HEK293 (cell line): ENCODE measurements around the gene UBE3A.

Source experiments
- CTCF ChIA-PET: fragments of 350-600 bp; formaldehyde crosslinking; extraction: SDS; loops from one replicate; lab custom pipeline; 2021; ENCODE audit warnings: antibody characterized with exemption; lab: Yijun Ruan, JAX
- POLR2A ChIA-PET: fragments of 300-600 bp; formaldehyde crosslinking; extraction: SDS; loops from one replicate; lab custom pipeline; 2020; ENCODE audit warnings: antibody characterized with exemption, inconsistent platforms; lab: Yijun Ruan, JAX
- H3K27ac ChIP-seq: fragments of 200-500 bp; sonication (Bioruptor generic); 2 replicates; pipeline ENCODE4 v1.5.1; 2014; ENCODE audit warnings: low read depth, low read length, control low read depth, inconsistent platforms; ENCODE audit errors: extremely low read depth
- H3K36me3 ChIP-seq, 2 experiments: fragments of 200-500 bp in 1 of 2; sonication (Bioruptor generic) in 1 of 2; 1 replicate in 1 of 2; 2 replicates in 1 of 2; pipeline ENCODE4 v1.5.1; 2014 to 2017; ENCODE audit warnings: inconsistent platforms in 2 of 2, low read length in 2 of 2; ENCODE audit not compliant: control insufficient read depth in 2 of 2, insufficient read depth in 1 of 2
- H3K4me1 ChIP-seq: fragments of 200-500 bp; sonication (Bioruptor generic); 2 replicates; pipeline ENCODE4 v1.5.1; 2014; ENCODE audit warnings: mild to moderate bottlenecking, low read length, inconsistent platforms; ENCODE audit not compliant: control insufficient read depth, insufficient read depth
- H3K4me3 ChIP-seq: 2 replicates; pipeline ENCODE4 v1.5.1; 2011; ENCODE audit warnings: low read depth, mild to moderate bottlenecking, control low read depth, low read length, moderate library complexity
- H3K9me3 ChIP-seq: fragments of 200-500 bp; sonication (Bioruptor generic); 2 replicates; pipeline ENCODE4 v1.5.1; 2014; ENCODE audit warnings: low read depth, low read length, inconsistent platforms; ENCODE audit not compliant: control insufficient read depth, insufficient read depth
- BCL11A ChIP-seq: fragments of 450-650 bp; formaldehyde crosslinking; IDR thresholded peaks from 2 replicates; pipeline ENCODE4 v1.5.1; 2016; ENCODE audit warnings: low read depth, missing biosample characterization, missing genetic modification characterization
- EGR2 ChIP-seq: fragments of 450-650 bp; formaldehyde crosslinking; IDR thresholded peaks from 2 replicates; pipeline ENCODE4 v1.5.1; 2016; ENCODE audit warnings: low read depth, missing biosample characterization, missing genetic modification characterization
- GLI4 ChIP-seq: fragments of 450-650 bp; formaldehyde crosslinking; IDR thresholded peaks from 2 replicates; pipeline ENCODE4 v1.5.1; 2016; ENCODE audit warnings: missing biosample characterization, missing genetic modification characterization
- GLIS2 ChIP-seq: fragments of 450-650 bp; formaldehyde crosslinking; IDR thresholded peaks from 2 replicates; pipeline ENCODE4 v1.5.1; 2016; ENCODE audit warnings: missing biosample characterization, missing genetic modification characterization
- IKZF3 ChIP-seq: fragments of 450-650 bp; IDR thresholded peaks from 2 replicates; pipeline ENCODE4 v1.5.0; 2018; ENCODE audit warnings: missing biosample characterization, mild to moderate bottlenecking, missing genetic modification characterization, moderate library complexity
- MYNN ChIP-seq: fragments of 450-650 bp; formaldehyde crosslinking; IDR thresholded peaks from 2 replicates; pipeline ENCODE4 v1.5.1; 2016; ENCODE audit warnings: missing biosample characterization, missing genetic modification characterization, borderline replicate concordance
- OSR2 ChIP-seq: fragments of 450-650 bp; formaldehyde crosslinking; IDR thresholded peaks from 2 replicates; pipeline ENCODE4 v1.5.1; 2016; ENCODE audit warnings: missing biosample characterization, missing genetic modification characterization
- PRDM10 ChIP-seq: fragments of 450-650 bp; formaldehyde crosslinking; IDR thresholded peaks from 2 replicates; pipeline ENCODE4 v1.5.1; 2016; ENCODE audit warnings: missing biosample characterization, missing genetic modification characterization
- SALL2 ChIP-seq: fragments of 450-650 bp; formaldehyde crosslinking; IDR thresholded peaks from 2 replicates; pipeline ENCODE4 v1.5.0; 2017; ENCODE audit warnings: missing biosample characterization, mild to moderate bottlenecking, missing genetic modification characterization, borderline replicate concordance
- SP2 ChIP-seq: fragments of 450-650 bp; formaldehyde crosslinking; IDR thresholded peaks from 2 replicates; pipeline ENCODE4 v1.5.1; 2016; ENCODE audit warnings: missing biosample characterization, missing genetic modification characterization
- SP3 ChIP-seq: fragments of 450-650 bp; formaldehyde crosslinking; IDR thresholded peaks from 2 replicates; pipeline ENCODE4 v1.5.1; 2016; ENCODE audit warnings: missing biosample characterization, missing genetic modification characterization
- TRIM28 ChIP-seq: IDR thresholded peaks from 2 replicates; pipeline ENCODE4 v1.6.1; 2011; ENCODE audit warnings: low read length, control low read depth, borderline replicate concordance
- YY1 ChIP-seq: fragments of 450-650 bp; formaldehyde crosslinking; IDR thresholded peaks from 2 replicates; pipeline ENCODE4 v1.5.1; 2018; ENCODE audit warnings: missing biosample characterization, missing genetic modification characterization
- ZBTB26 ChIP-seq: fragments of 450-650 bp; formaldehyde crosslinking; optimal IDR thresholded peaks from 2 replicates; pipeline ENCODE3; 2016; ENCODE audit warnings: missing biosample characterization, mild to moderate bottlenecking, missing genetic modification characterization
- ZBTB48 ChIP-seq: fragments of 450-650 bp; formaldehyde crosslinking; IDR thresholded peaks from 2 replicates; pipeline ENCODE4 v1.5.1; 2016; ENCODE audit warnings: missing biosample characterization, missing genetic modification characterization
- ZFHX2 ChIP-seq: fragments of 450-650 bp; formaldehyde crosslinking; conservative IDR thresholded peaks from 2 replicates; pipeline ENCODE4 v1.5.1; 2016; ENCODE audit warnings: missing biosample characterization, missing genetic modification characterization
- ZFP37 ChIP-seq: fragments of 450-650 bp; formaldehyde crosslinking; IDR thresholded peaks from 2 replicates; pipeline ENCODE4 v1.5.1; 2016; ENCODE audit warnings: missing biosample characterization, missing genetic modification characterization
- ZNF169 ChIP-seq: fragments of 450-650 bp; formaldehyde crosslinking; IDR thresholded peaks from 2 replicates; pipeline ENCODE4 v1.5.1; 2016; ENCODE audit warnings: missing biosample characterization, missing genetic modification characterization
- ZNF18 ChIP-seq: fragments of 450-650 bp; formaldehyde crosslinking; IDR thresholded peaks from 2 replicates; pipeline ENCODE4 v1.5.1; 2016; ENCODE audit warnings: missing biosample characterization, missing genetic modification characterization
- ZNF2 ChIP-seq: fragments of 450-650 bp; formaldehyde crosslinking; IDR thresholded peaks from 2 replicates; pipeline ENCODE4 v1.5.1; 2016; ENCODE audit warnings: missing biosample characterization, missing genetic modification characterization
- ZNF211 ChIP-seq: fragments of 450-650 bp; formaldehyde crosslinking; IDR thresholded peaks from 2 replicates; pipeline ENCODE4 v1.5.1; 2016; ENCODE audit warnings: low read depth, missing biosample characterization, missing genetic modification characterization
- ZNF239 ChIP-seq: fragments of 450-650 bp; formaldehyde crosslinking; IDR thresholded peaks from 2 replicates; pipeline ENCODE4 v1.5.1; 2016; ENCODE audit warnings: missing biosample characterization, missing genetic modification characterization
- ZNF26 ChIP-seq: fragments of 450-650 bp; formaldehyde crosslinking; IDR thresholded peaks from 2 replicates; pipeline ENCODE4 v1.5.1; 2016; ENCODE audit warnings: missing biosample characterization, missing genetic modification characterization
- ZNF335 ChIP-seq: fragments of 450-650 bp; formaldehyde crosslinking; conservative IDR thresholded peaks from 2 replicates; pipeline ENCODE4 v1.5.1; 2016; ENCODE audit warnings: missing biosample characterization, missing genetic modification characterization
- ZNF354C ChIP-seq: fragments of 450-650 bp; formaldehyde crosslinking; IDR thresholded peaks from 2 replicates; pipeline ENCODE4 v1.5.1; 2016; ENCODE audit warnings: missing biosample characterization, missing genetic modification characterization, low read depth, borderline replicate concordance
- ZNF473 ChIP-seq: fragments of 450-650 bp; formaldehyde crosslinking; IDR thresholded peaks from 2 replicates; pipeline ENCODE4 v1.5.1; 2017; ENCODE audit warnings: missing biosample characterization, missing genetic modification characterization
- ZNF561 ChIP-seq: fragments of 450-650 bp; IDR thresholded peaks from 2 replicates; pipeline ENCODE4 v1.5.1; 2018; ENCODE audit warnings: missing biosample characterization, missing genetic modification characterization, borderline replicate concordance
- ZNF621 ChIP-seq: fragments of 450-650 bp; formaldehyde crosslinking; IDR thresholded peaks from 2 replicates; pipeline ENCODE4 v1.5.1; 2017; ENCODE audit warnings: missing biosample characterization, missing genetic modification characterization
- ZNF76 ChIP-seq: fragments of 450-650 bp; formaldehyde crosslinking; IDR thresholded peaks from 2 replicates; pipeline ENCODE4; 2016; ENCODE audit warnings: low read depth, missing biosample characterization, missing genetic modification characterization, borderline replicate concordance
- ZSCAN16 ChIP-seq: fragments of 450-650 bp; formaldehyde crosslinking; IDR thresholded peaks from 2 replicates; pipeline ENCODE4 v1.5.1; 2016; ENCODE audit warnings: missing biosample characterization, missing genetic modification characterization
- ZSCAN30 ChIP-seq: fragments of 450-650 bp; IDR thresholded peaks from 2 replicates; pipeline ENCODE4 v1.5.1; 2018; ENCODE audit warnings: missing biosample characterization, mild to moderate bottlenecking, missing genetic modification characterization, moderate library complexity

The UBE3A gene

GRCh38 chr15:25438601-25439368, at the start of gene UBE3A:
UBE3A (minus strand) TSS chr15:25439024; CDS start chr15:25409107, 29,917 bp downstream.
- ChIA-PET CTCF (interaction anchor here (0.6 to 1.0 kb wide), 2 partner anchors 27 to 95 kb away, joined by 3 read pairs; no protein-coding TSS in a partner anchor), POLR2A (no interaction called here)
- H3K4me1 ChIP-seq, result no peaks in the 10 kb centered on the region
- H3K36me3 ChIP-seq, result peaks cover 0 to 4% of the 10 kb centered on the region in 2 experiments; a peak in 1 of 3 replicates
- H3K27ac ChIP-seq, result peak within 1 kb of the TSS; percentile 95
- peak within 1 kb of the TSS; percentile 89 for H3K4me3 ChIP-seq
- no peaks in the 10 kb centered on the region for H3K9me3 ChIP-seq
- no peak for TF ChIP-seq ZNF26 (tag by site-specific recombination)
- peak; percentile 54 for TF ChIP-seq IKZF3 (tag by site-specific recombination)
- no peak for TF ChIP-seq TRIM28
- 0 out of 2 replicates have a peak, but pooled peaks have one; percentile 6 for TF ChIP-seq ZFHX2 (tag by site-specific recombination)
- no peak for TF ChIP-seq ZNF621
- no peak; the same call in 1 of the 2 replicates for TF ChIP-seq YY1 (tag by site-specific recombination)
- TF ChIP-seq ZBTB48, result no peak
- TF ChIP-seq GLIS2 (tag by site-specific recombination), result 0 out of 2 replicates have a peak, but pooled peaks have one; percentile 19
- no peak for TF ChIP-seq ZNF169
- TF ChIP-seq SP2 (tag by site-specific recombination), result peak; percentile 38
- no peak for TF ChIP-seq PRDM10 (tag by site-specific recombination)
- 0 out of 2 replicates have a peak, but pooled peaks have one; percentile 11 for TF ChIP-seq ZSCAN30 (tag by site-specific recombination)
- TF ChIP-seq OSR2, result no peak
- TF ChIP-seq ZNF211, result no peak
- no peak for TF ChIP-seq GLI4 (tag by site-specific recombination)
- TF ChIP-seq EGR2 (tag by site-specific recombination), result no peak
- TF ChIP-seq ZSCAN16 (tag by site-specific recombination), result no peak
- TF ChIP-seq ZNF473 (tag by site-specific recombination), result no peak
- TF ChIP-seq SALL2 (tag by site-specific recombination), result no peak
- no peak for TF ChIP-seq BCL11A (tag by site-specific recombination)
- TF ChIP-seq MYNN, result no peak
- TF ChIP-seq SP3 (tag by site-specific recombination), result peak; percentile 27; the same call in 1 of the 2 replicates
- TF ChIP-seq ZNF354C (tag by site-specific recombination), result no peak
- TF ChIP-seq ZNF335 (tag by site-specific recombination), result peak; percentile 65; the same call in 1 of the 2 replicates
- no peak for TF ChIP-seq ZNF2 (tag by site-specific recombination)
- no peak for TF ChIP-seq ZFP37 (tag by site-specific recombination)
- TF ChIP-seq ZNF561 (tag by site-specific recombination), result 0 out of 2 replicates have a peak, but pooled peaks have one; percentile 8
- no peak for TF ChIP-seq ZNF18 (tag by site-specific recombination)
- TF ChIP-seq ZBTB26, result peak; percentile 74
- TF ChIP-seq ZNF76 (tag by site-specific recombination), result peak; percentile 60; the same call in 1 of the 2 replicates
- TF ChIP-seq ZNF239, result no peak
